B cell (primary cell): ENCODE measurements around the gene PDCD1LG2.

Source experiments
- EZH2 ChIP-seq: IDR thresholded peaks from 2 replicates; pipeline ENCODE4 v1.6.1; 2012; ENCODE audit warnings: borderline replicate concordance, low read depth, mild to moderate bottlenecking, moderate library complexity, low read length; ENCODE audit not compliant: insufficient read depth, poor library complexity, severe bottlenecking
- TF ChIP-seq, protein P1 (sequence below): fragments of 200-600 bp; IDR thresholded peaks from one replicate; pipeline ENCODE4 v1.8.0; 2022; ENCODE audit warnings: antibody characterized with exemption, mild to moderate bottlenecking

DNA sequence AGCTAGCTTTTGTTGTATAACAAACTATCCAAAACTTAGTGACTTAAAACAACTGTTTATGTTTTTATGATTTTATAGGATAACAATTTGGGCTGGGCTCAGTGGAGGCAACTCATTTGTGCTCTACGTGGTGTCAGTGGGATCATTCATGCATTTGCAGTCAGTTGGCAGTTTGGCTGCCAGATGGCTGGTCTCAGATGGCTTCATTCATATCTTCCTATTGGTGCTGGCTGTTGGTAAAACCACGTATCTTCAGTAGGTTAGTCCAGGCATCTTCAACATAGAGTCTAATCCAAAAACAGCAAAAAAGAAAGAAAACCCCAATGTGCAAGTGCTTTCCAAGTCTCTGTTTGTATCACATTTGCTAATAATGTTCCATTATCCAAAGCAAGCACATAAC, 66.9 kb downstream of the PDCD1LG2 start:
- TF ChIP-seq, protein P1, sequence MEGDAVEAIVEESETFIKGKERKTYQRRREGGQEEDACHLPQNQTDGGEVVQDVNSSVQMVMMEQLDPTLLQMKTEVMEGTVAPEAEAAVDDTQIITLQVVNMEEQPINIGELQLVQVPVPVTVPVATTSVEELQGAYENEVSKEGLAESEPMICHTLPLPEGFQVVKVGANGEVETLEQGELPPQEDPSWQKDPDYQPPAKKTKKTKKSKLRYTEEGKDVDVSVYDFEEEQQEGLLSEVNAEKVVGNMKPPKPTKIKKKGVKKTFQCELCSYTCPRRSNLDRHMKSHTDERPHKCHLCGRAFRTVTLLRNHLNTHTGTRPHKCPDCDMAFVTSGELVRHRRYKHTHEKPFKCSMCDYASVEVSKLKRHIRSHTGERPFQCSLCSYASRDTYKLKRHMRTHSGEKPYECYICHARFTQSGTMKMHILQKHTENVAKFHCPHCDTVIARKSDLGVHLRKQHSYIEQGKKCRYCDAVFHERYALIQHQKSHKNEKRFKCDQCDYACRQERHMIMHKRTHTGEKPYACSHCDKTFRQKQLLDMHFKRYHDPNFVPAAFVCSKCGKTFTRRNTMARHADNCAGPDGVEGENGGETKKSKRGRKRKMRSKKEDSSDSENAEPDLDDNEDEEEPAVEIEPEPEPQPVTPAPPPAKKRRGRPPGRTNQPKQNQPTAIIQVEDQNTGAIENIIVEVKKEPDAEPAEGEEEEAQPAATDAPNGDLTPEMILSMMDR: no peak
- TF ChIP-seq EZH2: no peak
